ENCODE measurements around the gene CDH11. TPM values are rescaled to one million over a fixed set of nuclear protein-coding genes. Genes with fewer than 3 reads are reported as not detected.

Gene CDH11
- total and polyA plus RNA-seq, 2 of the 4 experiments (the other 2 are of a cell fraction) = 266 to 601 TPM

GRCh38 chr16:65105171-65105570 lies 16.7 kb downstream of the CDH11 start:
- ATAC-seq (ENCODE audit: low read depth) = 0 out of 2 replicates have a peak, but pooled peaks have one; percentile 42
- Histone ChIP-seq H2AK5ac (ENCODE audit: low read depth, low read length) (no peak overlapping the region), H4K5ac (ENCODE audit: low read depth, low read length) (no peak overlapping the region), H3K4ac (ENCODE audit: low read depth, low read length) (no peak overlapping the region), H4K91ac (ENCODE audit: insufficient read depth, low read depth, low read length) (no peak overlapping the region), H3K9ac (ENCODE audit: low read depth, low read length) (no peak overlapping the region), H3K79me1 (ENCODE audit: low read depth in 1 of 2, low read length in 2 of 2) (peaks cover 21 to 90% of the 10 kb centered on the region in 2 experiments), H3K14ac (replicated peaks; ENCODE audit: low read depth, low read length) (no peak overlapping the region), H3K56ac (ENCODE audit: extremely low read depth, insufficient read depth, low read length) (no peak overlapping the region), H3K4me3 (ENCODE audit: insufficient read depth, low read depth, low read length) (no peak overlapping the region), H2BK120ac (ENCODE audit: low read depth, low read length) (no peak overlapping the region), H4K8ac (ENCODE audit: low read depth in 2 of 2, low read length in 2 of 2) (no peak overlapping the region), H2BK15ac (ENCODE audit: low read depth, low read length) (no peak overlapping the region), H3K18ac (ENCODE audit: low read depth, low read length) (no peak overlapping the region), H2AK9ac (replicated peaks; ENCODE audit: low read depth, low read length, poor library complexity) (no peak overlapping the region), H2AFZ (replicated peaks; ENCODE audit: low read length, poor library complexity) (no peak overlapping the region), H3K9me3 (ENCODE audit: control insufficient read depth, insufficient read depth, low read length) (no peaks in the 10 kb centered on the region), H3K4me1 (ENCODE audit: control insufficient read depth, insufficient read depth, low read length) (peaks cover 5% of the 10 kb centered on the region), H2BK20ac (ENCODE audit: low read depth, low read length) (no peak overlapping the region), H3K9me1 (ENCODE audit: insufficient read depth, low read length) (peaks cover 18% of the 10 kb centered on the region), H3K23ac (ENCODE audit: low read depth, low read length) (0 out of 2 replicates have a peak overlapping the region, but pooled peaks have one; percentile 15), H3K27ac (ENCODE audit: insufficient read depth, low read length) (no peak overlapping the region), H2BK5ac (ENCODE audit: low read depth, low read length, poor library complexity, severe bottlenecking) (no peak overlapping the region), H3K27me3 (ENCODE audit: control insufficient read depth, insufficient read depth, low read length) (no peaks in the 10 kb centered on the region), H4K20me1 (ENCODE audit: insufficient read depth, low read length) (peaks cover 80% of the 10 kb centered on the region), H3K36me3 (ENCODE audit: control insufficient read depth, insufficient read depth, low read length) (peaks cover 21% of the 10 kb centered on the region), H3K4me2 (ENCODE audit: low read depth, low read length) (peak overlapping the region; percentile 1; the same call in 1 of the 2 replicates)
- WGBS, 2 experiments (ENCODE audit: extremely low coverage in 2 of 2, insufficient read length in 1 of 2) = 0% methylated on average over 1 of the region's 1 CpG; no CpG with 5 or more reads in 1 of the 2 experiments
- dilution Hi-C loops (cut with HindIII; ENCODE audit: low sequenced_read_pairs, unreplicated experiment) = no loop called here
- ChIA-PET POLR2A (ENCODE audit: unreplicated experiment) (no interaction called here), CTCF (no interaction called here)
- TF ChIP-seq RCOR1 (IDR thresholded peaks at IDR 0.05; ENCODE audit: insufficient replicate concordance, low read length) (no peak), USF2 (IDR thresholded peaks at IDR 0.05; ENCODE audit: low read depth, low read length) (no peak), CHD1 (IDR thresholded peaks at IDR 0.05; ENCODE audit: low read depth, low read length) (no peak), ELK1 (IDR thresholded peaks at IDR 0.05; ENCODE audit: borderline replicate concordance, low read depth, low read length) (no peak), CEBPB (IDR thresholded peaks at IDR 0.05; ENCODE audit: low read depth, low read length) (no peak), BHLHE40 (IDR thresholded peaks at IDR 0.05; ENCODE audit: low read depth, low read length) (no peak), RAD21 (IDR thresholded peaks at IDR 0.05; ENCODE audit: low read length) (no peak), FOS (IDR thresholded peaks at IDR 0.05; ENCODE audit: low read depth, low read length) (no peak), MXI1 (IDR thresholded peaks at IDR 0.05; ENCODE audit: borderline replicate concordance, low read depth, low read length) (no peak), MAZ (IDR thresholded peaks at IDR 0.05; ENCODE audit: borderline replicate concordance, low read depth, low read length) (no peak), RFX5 (IDR thresholded peaks at IDR 0.05; ENCODE audit: low read depth, low read length) (no peak), CTCF (conservative IDR thresholded peaks at IDR 0.05; ENCODE audit: low read depth, low read length) (no peak), MAFK (IDR thresholded peaks at IDR 0.05; ENCODE audit: low read depth, low read length) (no peak), POLR2A (IDR thresholded peaks at IDR 0.05; ENCODE audit: low read depth, low read length) (no peak), NFE2L2 (IDR thresholded peaks at IDR 0.05; ENCODE audit: low read depth, low read length) (no peak), SMC3 (IDR thresholded peaks at IDR 0.05; ENCODE audit: low read depth, low read length) (no peak)
- no TSS peak for BruUV-seq (replicated peaks)
- intact Hi-C loops (cut with micrococcal nuclease) = no loop called here
- in situ Hi-C loops (cut with MboI; ENCODE audit: low sequenced_read_pairs) = loop anchor here (25.0 kb wide), 3 partner anchors 668 to 1743 kb away; no protein-coding TSS in a partner anchor
- DNase-seq = peak; percentile 20
